ENCODE measurements around the gene BEST4.

Gene BEST4

GRCh38 chr1:44792736-44793502, 4.9 kb upstream of the BEST4 start:
- Histone ChIP-seq H3K27ac (ENCODE audit: low read depth, low read length) (no peak overlapping the region), H3K27me3 (ENCODE audit: control insufficient read depth in 1 of 2, insufficient read depth in 2 of 2, low read length in 2 of 2) (no peaks in the 10 kb centered on the region), H3K9ac (ENCODE audit: low read length) (no peak overlapping the region)

DNA sequence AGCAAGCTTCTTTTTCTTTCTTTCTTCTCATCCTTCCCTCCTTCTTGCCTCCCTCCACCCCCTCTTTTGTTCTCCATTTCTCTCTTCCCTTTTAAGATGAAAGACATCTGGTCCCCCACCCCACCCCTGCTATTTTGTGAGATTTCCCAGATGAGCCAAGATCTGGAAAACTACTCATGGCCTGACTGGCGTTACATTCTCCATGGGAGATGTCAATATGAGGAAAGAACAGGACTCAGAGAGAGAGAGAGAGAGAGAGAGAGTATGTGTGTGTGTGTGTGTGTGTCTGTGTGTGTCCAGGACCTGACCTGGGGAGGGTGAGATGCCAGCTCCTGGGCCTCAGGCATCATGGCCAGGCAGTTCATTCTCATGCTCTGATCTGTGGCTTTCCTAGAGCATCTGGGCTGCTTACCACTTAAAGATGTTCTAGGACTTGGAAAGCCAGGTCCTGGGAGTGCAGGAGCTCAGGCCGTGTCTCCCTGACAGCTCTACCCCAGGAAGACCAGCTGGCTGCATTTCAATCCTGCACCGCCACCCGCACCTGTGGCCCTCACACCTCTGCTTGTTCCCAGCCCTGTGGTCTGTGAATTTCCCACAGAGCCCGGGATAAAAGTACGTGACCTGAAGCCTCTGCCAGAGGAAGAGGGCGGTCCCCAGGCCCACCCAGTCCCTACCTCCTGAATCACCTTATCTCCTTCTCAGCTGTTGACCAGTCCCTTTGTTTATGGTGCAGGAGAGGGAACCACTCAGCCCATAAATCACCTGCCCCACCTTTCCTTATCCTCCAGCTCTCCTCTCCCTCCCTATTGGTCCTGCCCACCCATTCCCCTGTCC, 3.2 kb upstream of the BEST4 start:
- Histone ChIP-seq H3K4me1 (ENCODE audit: insufficient read depth, low read length) (peaks cover 6% of the 10 kb centered on the region), H3K27ac (ENCODE audit: low read depth, low read length) (no peak overlapping the region), H3K36me3 (ENCODE audit: insufficient read depth, low read length) (no peaks in the 10 kb centered on the region), H3K9me3 (ENCODE audit: low read length) (no peaks in the 10 kb centered on the region), H3K9ac (ENCODE audit: low read length) (no peak overlapping the region), H3K4me3 (ENCODE audit: low read depth in 1 of 2, low read length in 2 of 2) (no peak overlapping the region), H3K27me3 (ENCODE audit: control insufficient read depth in 1 of 2, insufficient read depth in 2 of 2, low read length in 2 of 2) (no peaks in the 10 kb centered on the region)

More at GRCh38 chr1:44792736-44793502, 4.9 kb upstream of the BEST4 start:
- H3K4me3 ChIP-seq (ENCODE audit: low read depth in 1 of 2, low read length in 2 of 2), result no peak overlapping the region
- H3K4me1 ChIP-seq (ENCODE audit: insufficient read depth, low read length), result no peaks in the 10 kb centered on the region
- no peaks in the 10 kb centered on the region for H3K9me3 ChIP-seq (ENCODE audit: low read length)
- H3K36me3 ChIP-seq (ENCODE audit: insufficient read depth, low read length), result no peaks in the 10 kb centered on the region

DNA sequence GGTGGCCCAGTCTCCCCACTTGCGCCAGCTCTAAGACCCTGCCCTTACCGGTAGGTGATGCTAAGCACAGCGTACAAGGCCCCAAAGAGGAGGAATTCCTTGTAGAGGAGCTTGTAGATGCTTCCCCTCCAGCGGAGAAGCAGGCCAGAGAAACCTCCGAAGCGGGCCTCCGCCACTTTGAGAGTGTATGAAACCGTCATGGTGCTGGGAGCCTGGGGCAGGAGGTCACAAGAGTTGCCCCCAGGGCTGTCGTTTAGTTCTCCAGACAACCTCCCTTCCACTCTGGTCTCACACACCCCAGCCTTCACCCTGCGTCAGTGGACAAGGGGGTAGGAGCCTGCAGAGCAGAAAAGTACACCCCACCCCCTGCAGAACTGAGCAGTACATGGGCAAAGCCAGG, 464 bp downstream of the BEST4 start:
- Histone ChIP-seq H3K36me3 (ENCODE audit: insufficient read depth, low read length) (no peaks in the 10 kb centered on the region), H3K27ac (ENCODE audit: low read depth, low read length) (no peak overlapping the region), H3K27me3 (ENCODE audit: control insufficient read depth in 1 of 2, insufficient read depth in 2 of 2, low read length in 2 of 2) (no peaks in the 10 kb centered on the region), H3K4me3 (ENCODE audit: low read depth in 1 of 2, low read length in 2 of 2) (no peak overlapping the region), H3K9me3 (ENCODE audit: low read length) (no peaks in the 10 kb centered on the region), H3K9ac (ENCODE audit: low read length) (no peak overlapping the region), H3K4me1 (ENCODE audit: insufficient read depth, low read length) (peaks cover 27% of the 10 kb centered on the region)

- H3K36me3 ChIP-seq (ENCODE audit: insufficient read depth, low read length), result no peaks in the 10 kb centered on the region
- no peak overlapping the region for H3K27ac ChIP-seq (ENCODE audit: low read depth, low read length)
- no peaks in the 10 kb centered on the region for H3K9me3 ChIP-seq (ENCODE audit: low read length)
- no peak overlapping the region for H3K9ac ChIP-seq (ENCODE audit: low read length)
- peaks cover 27% of the 10 kb centered on the region for H3K4me1 ChIP-seq (ENCODE audit: insufficient read depth, low read length)
- peak overlapping the region in 1 of 2 donors; percentile 58 for H3K4me3 ChIP-seq (ENCODE audit: low read depth in 1 of 2, low read length in 2 of 2)
- no peaks in the 10 kb centered on the region for H3K27me3 ChIP-seq (ENCODE audit: control insufficient read depth in 1 of 2, insufficient read depth in 2 of 2, low read length in 2 of 2)
Observed at GRCh38 chr1:44786841-44787426, 1.0 kb downstream of the BEST4 start.

DNA sequence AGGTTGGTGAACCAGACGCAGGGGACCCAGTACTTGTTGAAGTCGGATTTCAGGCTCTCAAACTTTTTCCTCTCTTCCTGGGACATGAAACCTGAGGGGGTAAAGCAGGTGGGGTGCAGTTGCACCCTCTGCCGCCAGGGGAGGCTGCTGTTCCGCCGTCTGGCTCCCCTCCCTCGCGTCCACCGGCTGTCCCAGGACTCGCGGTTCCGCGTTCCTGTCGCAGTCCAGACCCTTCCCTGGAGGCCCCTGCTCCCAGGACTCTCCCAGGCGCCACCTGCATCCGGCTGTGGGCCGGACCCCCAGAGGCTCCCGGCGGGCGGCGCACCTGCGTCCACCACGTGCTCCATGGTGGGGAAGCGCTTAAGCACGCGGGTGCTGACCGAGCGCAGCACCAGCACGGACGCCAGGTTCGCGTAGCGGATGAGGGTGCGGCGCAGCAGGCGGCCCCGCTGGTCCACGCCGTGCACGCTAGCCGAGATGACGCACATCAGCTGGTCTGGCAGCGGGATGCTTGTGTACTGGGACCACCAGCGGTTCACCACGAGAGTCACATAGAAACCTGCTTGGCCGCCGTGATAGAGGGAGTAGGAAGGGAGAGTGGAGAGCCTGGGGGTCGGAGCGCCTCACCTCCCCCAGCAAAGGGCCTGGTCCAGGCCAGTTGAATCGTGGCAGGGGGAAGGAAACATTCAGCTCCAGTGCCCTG, 1.7 kb downstream of the BEST4 start:
- H3K36me3 ChIP-seq (ENCODE audit: insufficient read depth, low read length), result peaks cover 2% of the 10 kb centered on the region
- H3K27me3 ChIP-seq (ENCODE audit: control insufficient read depth in 1 of 2, insufficient read depth in 2 of 2, low read length in 2 of 2), result no peaks in the 10 kb centered on the region
- H3K4me1 ChIP-seq (ENCODE audit: insufficient read depth, low read length), result peaks cover 27% of the 10 kb centered on the region
- no peak overlapping the region for H3K9ac ChIP-seq (ENCODE audit: low read length)
- H3K9me3 ChIP-seq (ENCODE audit: low read length), result no peaks in the 10 kb centered on the region
- peak overlapping the region; percentile 48 to 58 for H3K4me3 ChIP-seq (ENCODE audit: low read depth in 1 of 2, low read length in 2 of 2)
- H3K27ac ChIP-seq (ENCODE audit: low read depth, low read length), result peak overlapping the region; percentile 27

DNA sequence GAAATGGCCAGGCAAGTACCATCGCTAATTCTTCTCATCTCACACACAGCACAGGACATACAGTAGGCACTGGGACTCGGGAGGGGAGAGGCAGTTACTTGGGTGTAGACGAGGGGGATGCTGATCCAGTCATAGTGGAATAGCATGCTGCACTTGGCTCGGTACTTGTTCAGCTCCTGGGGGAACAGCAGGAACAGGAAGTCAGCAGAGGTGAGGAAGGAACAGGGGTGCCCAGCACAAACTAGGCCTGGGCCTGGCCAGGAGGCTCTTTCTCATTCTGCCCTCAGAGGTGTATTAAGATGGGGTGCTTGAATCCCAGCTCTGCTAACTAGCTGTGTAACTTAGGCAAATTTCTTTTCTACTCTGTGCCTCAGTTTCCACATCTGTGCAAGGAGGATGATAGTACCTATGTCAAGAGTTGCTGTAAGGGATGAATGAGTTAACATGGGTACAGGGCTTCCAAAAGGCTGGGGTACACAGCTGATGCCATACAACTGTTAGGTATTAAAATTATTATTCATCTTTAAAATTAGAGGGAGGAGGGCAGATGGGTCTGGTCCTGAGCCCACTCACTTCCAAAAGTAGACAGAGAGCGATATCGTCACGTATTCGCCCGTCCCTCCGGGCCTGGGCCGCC, 2.4 kb downstream of the BEST4 start:
- no peaks in the 10 kb centered on the region for H3K9me3 ChIP-seq (ENCODE audit: low read length)
- no peaks in the 10 kb centered on the region for H3K27me3 ChIP-seq (ENCODE audit: control insufficient read depth in 1 of 2, insufficient read depth in 2 of 2, low read length in 2 of 2)
- no peak overlapping the region for H3K9ac ChIP-seq (ENCODE audit: low read length)
- H3K4me3 ChIP-seq (ENCODE audit: low read depth in 1 of 2, low read length in 2 of 2), result peak overlapping the region; percentile 48 to 58
- peaks cover 8% of the 10 kb centered on the region for H3K36me3 ChIP-seq (ENCODE audit: insufficient read depth, low read length)
- peak overlapping the region; percentile 27 for H3K27ac ChIP-seq (ENCODE audit: low read depth, low read length)
- H3K4me1 ChIP-seq (ENCODE audit: insufficient read depth, low read length), result peaks cover 27% of the 10 kb centered on the region

DNA sequence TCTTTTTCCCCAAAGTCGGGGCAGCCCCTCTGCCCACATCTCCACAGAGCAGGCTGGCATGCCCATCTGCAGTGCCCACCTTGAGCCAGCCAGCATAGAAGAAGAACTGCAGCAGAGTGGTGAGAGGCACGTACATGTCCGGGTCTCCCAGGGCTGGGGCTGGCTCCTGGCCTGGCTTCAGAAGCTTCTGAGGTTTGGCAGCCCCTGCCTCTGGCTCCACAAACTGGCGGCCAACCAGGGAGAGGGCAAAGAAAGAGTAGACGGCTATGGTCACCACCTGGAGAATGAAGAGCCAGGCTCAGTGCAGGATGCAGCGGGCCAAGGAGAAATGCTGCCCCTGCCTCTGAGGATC, 3.0 kb downstream of the BEST4 start:
- peaks cover 8% of the 10 kb centered on the region for H3K36me3 ChIP-seq (ENCODE audit: insufficient read depth, low read length)
- H3K27me3 ChIP-seq (ENCODE audit: control insufficient read depth in 1 of 2, insufficient read depth in 2 of 2, low read length in 2 of 2), result no peaks in the 10 kb centered on the region
- no peaks in the 10 kb centered on the region for H3K9me3 ChIP-seq (ENCODE audit: low read length)
- H3K9ac ChIP-seq (ENCODE audit: low read length), result no peak overlapping the region
- peaks cover 27% of the 10 kb centered on the region for H3K4me1 ChIP-seq (ENCODE audit: insufficient read depth, low read length)
- peak overlapping the region; percentile 2 for H3K27ac ChIP-seq (ENCODE audit: low read depth, low read length)
- peak overlapping the region in 1 of 2 donors; percentile 42 for H3K4me3 ChIP-seq (ENCODE audit: low read depth in 1 of 2, low read length in 2 of 2)

- Histone ChIP-seq H3K27ac (ENCODE audit: low read depth, low read length) (peak overlapping the region; percentile 2), H3K9ac (ENCODE audit: low read length) (no peak overlapping the region)
Observed at GRCh38 chr1:44784094-44785028, 3.6 kb downstream of the BEST4 start.

GRCh38 chr1:44783697-44784093, 4.3 kb downstream of the BEST4 start:
- peaks cover 27% of the 10 kb centered on the region for H3K4me1 ChIP-seq (ENCODE audit: insufficient read depth, low read length)
- no peak overlapping the region for H3K9ac ChIP-seq (ENCODE audit: low read length)
- H3K27me3 ChIP-seq (ENCODE audit: control insufficient read depth in 1 of 2, insufficient read depth in 2 of 2, low read length in 2 of 2), result no peaks in the 10 kb centered on the region
- no peaks in the 10 kb centered on the region for H3K9me3 ChIP-seq (ENCODE audit: low read length)
- H3K4me3 ChIP-seq (ENCODE audit: low read depth in 1 of 2, low read length in 2 of 2), result peak overlapping the region; percentile 27 to 60
- peaks cover 13% of the 10 kb centered on the region for H3K36me3 ChIP-seq (ENCODE audit: insufficient read depth, low read length)
- no peak overlapping the region for H3K27ac ChIP-seq (ENCODE audit: low read depth, low read length)

More at GRCh38 chr1:44784094-44785028, 3.6 kb downstream of the BEST4 start:
- Histone ChIP-seq H3K36me3 (ENCODE audit: insufficient read depth, low read length) (peaks cover 8% of the 10 kb centered on the region), H3K4me3 (ENCODE audit: low read depth in 1 of 2, low read length in 2 of 2) (peak overlapping the region; percentile 27 to 60), H3K4me1 (ENCODE audit: insufficient read depth, low read length) (peaks cover 27% of the 10 kb centered on the region), H3K27me3 (ENCODE audit: control insufficient read depth in 1 of 2, insufficient read depth in 2 of 2, low read length in 2 of 2) (no peaks in the 10 kb centered on the region), H3K9me3 (ENCODE audit: low read length) (no peaks in the 10 kb centered on the region)

DNA sequence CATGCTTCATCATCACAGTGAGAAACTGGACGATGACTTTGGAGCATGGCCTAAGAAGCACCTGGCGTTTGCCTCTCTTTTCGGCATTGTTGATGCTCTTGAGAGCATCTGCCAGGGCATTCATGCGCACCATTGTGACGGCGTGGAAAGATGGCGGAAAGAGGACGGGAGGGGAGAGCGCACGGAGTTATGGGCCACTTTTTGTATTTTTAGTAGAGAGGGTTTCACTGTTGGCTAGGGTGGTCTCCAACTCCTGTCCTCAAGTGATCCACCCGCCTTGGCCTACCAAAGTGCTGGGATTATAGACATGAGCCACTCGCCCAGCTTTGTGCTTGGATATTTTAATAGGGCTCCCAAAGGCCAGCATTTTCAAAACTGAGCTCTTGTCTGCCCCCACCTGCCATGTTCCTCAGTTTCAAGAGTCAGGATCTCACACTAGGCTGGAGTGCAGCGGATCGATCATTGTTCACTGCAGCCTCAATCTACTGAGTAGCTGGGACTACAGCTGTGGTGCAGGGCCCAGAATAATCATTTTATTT, 7.3 kb downstream of the BEST4 start:
- H3K4me3 ChIP-seq (ENCODE audit: low read depth in 1 of 2, low read length in 2 of 2), result no peak overlapping the region
- peaks cover 27% of the 10 kb centered on the region for H3K4me1 ChIP-seq (ENCODE audit: insufficient read depth, low read length)
- H3K27ac ChIP-seq (ENCODE audit: low read depth, low read length), result no peak overlapping the region
- no peaks in the 10 kb centered on the region for H3K9me3 ChIP-seq (ENCODE audit: low read length)
- no peak overlapping the region for H3K9ac ChIP-seq (ENCODE audit: low read length)
- H3K27me3 ChIP-seq (ENCODE audit: control insufficient read depth in 1 of 2, insufficient read depth in 2 of 2, low read length in 2 of 2), result no peaks in the 10 kb centered on the region
- H3K36me3 ChIP-seq (ENCODE audit: insufficient read depth, low read length), result peaks cover 29% of the 10 kb centered on the region
